ENCODE results near the gene CFAP54.

The CFAP54 gene

DNA sequence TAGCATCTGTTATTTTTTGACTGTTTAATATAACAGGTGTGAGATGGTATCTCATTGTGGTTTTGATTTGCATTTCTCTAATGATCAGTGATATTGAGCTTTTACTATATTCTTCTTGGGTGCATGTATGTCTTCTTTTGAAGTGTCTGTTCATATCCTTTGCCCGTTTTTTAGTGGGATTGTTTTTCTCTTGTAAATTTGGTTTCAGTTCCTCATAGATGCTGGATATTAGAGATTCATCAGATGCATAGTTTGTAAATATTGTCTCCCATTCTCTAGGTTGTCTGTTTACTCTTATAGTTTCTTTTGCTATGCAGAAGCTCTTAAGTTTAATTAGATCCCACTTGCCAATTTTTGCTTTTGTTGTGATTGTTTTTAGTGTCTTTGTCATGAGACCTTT, 368.8 kb downstream of the CFAP54 start:
- TF ChIP-seq, protein P1, sequence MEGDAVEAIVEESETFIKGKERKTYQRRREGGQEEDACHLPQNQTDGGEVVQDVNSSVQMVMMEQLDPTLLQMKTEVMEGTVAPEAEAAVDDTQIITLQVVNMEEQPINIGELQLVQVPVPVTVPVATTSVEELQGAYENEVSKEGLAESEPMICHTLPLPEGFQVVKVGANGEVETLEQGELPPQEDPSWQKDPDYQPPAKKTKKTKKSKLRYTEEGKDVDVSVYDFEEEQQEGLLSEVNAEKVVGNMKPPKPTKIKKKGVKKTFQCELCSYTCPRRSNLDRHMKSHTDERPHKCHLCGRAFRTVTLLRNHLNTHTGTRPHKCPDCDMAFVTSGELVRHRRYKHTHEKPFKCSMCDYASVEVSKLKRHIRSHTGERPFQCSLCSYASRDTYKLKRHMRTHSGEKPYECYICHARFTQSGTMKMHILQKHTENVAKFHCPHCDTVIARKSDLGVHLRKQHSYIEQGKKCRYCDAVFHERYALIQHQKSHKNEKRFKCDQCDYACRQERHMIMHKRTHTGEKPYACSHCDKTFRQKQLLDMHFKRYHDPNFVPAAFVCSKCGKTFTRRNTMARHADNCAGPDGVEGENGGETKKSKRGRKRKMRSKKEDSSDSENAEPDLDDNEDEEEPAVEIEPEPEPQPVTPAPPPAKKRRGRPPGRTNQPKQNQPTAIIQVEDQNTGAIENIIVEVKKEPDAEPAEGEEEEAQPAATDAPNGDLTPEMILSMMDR (IDR thresholded peaks at IDR 0.05; ENCODE audit: low read depth, low read length, missing control alignments): no peak
- in situ Hi-C loops (cut with HindIII; ENCODE audit: low sequenced_read_pairs): no loop called here
- no peak overlapping the region for H3K4me3 ChIP-seq (ENCODE audit: low read depth, low read length)
- DNase-seq (ENCODE audit: low read depth): no peak

DNA sequence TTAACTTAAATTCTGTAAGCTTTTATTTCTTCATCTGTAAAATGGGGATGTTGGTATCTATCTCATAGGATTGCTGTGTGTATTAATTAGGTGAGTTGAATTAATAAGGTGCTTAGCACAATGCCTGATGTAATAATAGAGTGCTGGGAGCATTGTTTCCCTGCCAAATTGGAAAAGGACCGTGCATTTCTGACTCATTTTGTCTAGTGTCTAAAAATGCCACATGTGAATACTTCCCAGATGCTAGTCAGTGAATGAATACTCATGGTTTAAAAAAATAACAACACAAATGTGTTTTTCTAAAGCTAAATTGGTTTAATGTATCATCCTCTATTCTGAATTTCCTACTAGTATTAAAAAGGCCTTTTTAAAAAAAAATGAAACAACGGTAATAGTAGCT, 372.3 kb downstream of the CFAP54 start:
- no peak overlapping the region for H3K4me3 ChIP-seq (ENCODE audit: low read depth, low read length)
- DNase-seq (ENCODE audit: low read depth): peak; percentile 26
- TF ChIP-seq, protein P1 (IDR thresholded peaks at IDR 0.05; ENCODE audit: low read depth, low read length, missing control alignments): no peak
- in situ Hi-C loops (cut with HindIII; ENCODE audit: low sequenced_read_pairs): no loop called here

- DNase-seq (ENCODE audit: low read depth): no peak
- in situ Hi-C loops (cut with HindIII; ENCODE audit: low sequenced_read_pairs): no loop called here
- TF ChIP-seq, protein P1 (IDR thresholded peaks at IDR 0.05; ENCODE audit: low read depth, low read length, missing control alignments): no peak
- H3K4me3 ChIP-seq (ENCODE audit: low read depth, low read length): no peak overlapping the region
Observed at GRCh38 chr12:96862326-96862725, 372.9 kb downstream of the CFAP54 start.

DNA sequence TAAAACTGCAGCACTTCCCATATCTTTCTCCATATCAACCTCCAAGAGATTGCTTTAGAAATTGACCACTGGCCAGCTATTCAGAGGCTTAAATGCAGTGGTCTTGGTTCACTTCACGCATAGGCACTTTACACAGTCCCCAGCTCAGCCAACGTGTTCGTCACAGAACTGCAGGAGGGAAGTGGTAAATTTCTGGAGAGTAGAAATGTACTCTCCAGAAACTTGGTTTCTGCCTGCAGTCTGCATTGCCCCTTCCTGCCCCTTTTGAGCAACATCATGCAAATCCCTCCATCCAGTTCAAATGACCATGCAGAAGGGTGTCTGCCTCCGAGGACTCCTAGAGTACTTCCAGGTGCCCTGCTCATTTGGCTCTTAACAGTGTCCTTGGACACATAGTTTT, 375.0 kb downstream of the CFAP54 start:
- DNase-seq (ENCODE audit: low read depth): no peak
- in situ Hi-C loops (cut with HindIII; ENCODE audit: low sequenced_read_pairs): no loop called here
- H3K4me3 ChIP-seq (ENCODE audit: low read depth, low read length): no peak overlapping the region
- TF ChIP-seq, protein P1 (IDR thresholded peaks at IDR 0.05; ENCODE audit: low read depth, low read length, missing control alignments): no peak

DNA sequence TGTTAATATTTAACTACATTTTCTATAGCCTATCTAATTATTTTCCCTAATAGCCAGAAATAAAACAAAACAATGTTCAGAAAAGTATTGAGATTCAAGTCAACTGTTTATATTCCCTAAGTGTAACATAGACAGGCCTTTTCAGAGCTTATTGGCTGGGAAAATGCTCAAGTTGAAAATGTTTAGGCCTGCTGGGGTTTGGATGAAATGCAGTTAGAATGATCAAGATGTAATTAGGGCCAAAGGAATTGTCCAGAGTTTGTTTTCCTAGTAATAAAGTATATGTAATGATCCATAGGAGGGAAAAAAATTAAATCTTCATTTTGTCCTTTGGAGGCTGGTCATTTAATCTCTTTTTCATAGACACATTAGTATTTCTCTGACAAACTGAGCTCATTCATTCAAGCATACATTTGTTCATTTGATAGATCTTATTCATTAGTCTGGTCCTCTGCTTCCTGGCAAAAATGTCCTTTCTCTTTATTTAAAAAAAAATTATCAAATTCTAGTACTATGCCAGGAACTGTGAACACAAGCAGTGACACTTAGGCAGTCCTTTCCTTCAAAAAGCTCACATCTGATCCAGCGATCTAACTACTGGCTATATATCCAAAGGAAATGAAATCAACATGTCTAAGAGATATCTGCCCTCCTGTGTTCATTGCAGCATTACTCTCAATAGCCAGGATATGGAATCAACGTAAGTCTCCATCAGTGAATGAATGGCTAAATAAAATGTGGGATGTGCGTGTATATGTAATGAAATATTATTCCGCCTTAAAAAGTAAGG, 377.6 kb downstream of the CFAP54 start:
- no peak for DNase-seq (ENCODE audit: low read depth)
- in situ Hi-C loops (cut with HindIII; ENCODE audit: low sequenced_read_pairs): no loop called here
- TF ChIP-seq, protein P1 (IDR thresholded peaks at IDR 0.05; ENCODE audit: low read depth, low read length, missing control alignments): no peak

DNA sequence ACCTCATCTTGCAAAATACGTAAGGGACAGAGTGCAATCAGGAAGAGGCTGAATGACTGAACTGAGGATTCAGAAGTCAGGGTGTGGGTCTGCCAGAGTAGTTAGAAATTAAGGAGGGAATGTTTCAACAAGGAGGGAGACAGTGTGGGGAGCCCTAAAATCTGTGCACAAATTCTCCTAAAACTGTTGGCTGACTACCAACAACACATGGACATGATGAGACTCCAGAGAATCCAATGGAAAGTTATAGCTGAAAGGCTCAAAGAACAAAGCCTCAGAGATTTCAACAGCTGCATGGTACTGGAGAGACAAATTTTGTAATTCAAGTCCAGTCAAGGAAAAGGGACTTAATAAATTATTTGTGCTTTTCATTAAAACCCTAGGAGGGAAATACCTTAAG, 381.6 kb downstream of the CFAP54 start:
- H3K4me3 ChIP-seq (ENCODE audit: low read depth, low read length): no peak overlapping the region
- in situ Hi-C loops (cut with HindIII; ENCODE audit: low sequenced_read_pairs): no loop called here
- TF ChIP-seq, protein P1 (IDR thresholded peaks at IDR 0.05; ENCODE audit: low read depth, low read length, missing control alignments): no peak
- DNase-seq (ENCODE audit: low read depth): no peak

More for the DNA sequence above, 377.6 kb downstream of the CFAP54 start:
- H3K4me3 ChIP-seq (ENCODE audit: low read depth, low read length): no peak overlapping the region
